SK-N-SH (cell line): ENCODE measurements around the gene DPM2. TPM values are rescaled to one million over a fixed set of nuclear protein-coding genes. Genes with fewer than 3 reads are reported as not detected.

ENCODE experiments used
- CTCF ChIA-PET: fragments of 300-600, 350-600 bp; formaldehyde crosslinking; extraction: SDS; loops from one replicate; lab custom pipeline; 2021; lab: Yijun Ruan, JAX
- POLR2A ChIA-PET: fragments of 350-600 bp; sonication (Branson Sonifier 250); formaldehyde crosslinking; extraction: SDS; loops from one replicate; lab custom pipeline; 2020; ENCODE audit warnings: antibody characterized with exemption, inconsistent platforms; lab: Yijun Ruan, JAX
- DNase-seq: peaks from one replicate; pipeline ENCODE4 v3.0.0; 2012
- H2AFZ ChIP-seq: fragments of 200-600 bp; sonication (generic); 2 replicates; pipeline ENCODE4 v1.8.1; 2016; ENCODE audit warnings: antibody characterized with exemption, mild to moderate bottlenecking, low read depth
- H3F3A ChIP-seq: fragments of 200-600 bp; sonication (generic); replicated peaks from 2 replicates; pipeline ENCODE3; 2016; ENCODE audit warnings: antibody characterized with exemption, mild to moderate bottlenecking; ENCODE audit not compliant: insufficient read depth
- H3K27ac ChIP-seq, 2 experiments: fragments of 200-500 bp in 1 of 2; fragments of 200-600 bp in 1 of 2; sonication (Bioruptor generic) in 1 of 2; sonication (generic), shearing (Covaris generic) in 1 of 2; 2 replicates each; pipeline versions ENCODE4 v1.5.1 to v1.6.1; 2014 to 2016; ENCODE audit warnings: low read depth in 2 of 2, inconsistent platforms in 1 of 2, low read length in 1 of 2, mild to moderate bottlenecking in 1 of 2, mixed read lengths in 1 of 2
- H3K27me3 ChIP-seq: fragments of 200-600 bp; sonication (generic), shearing (Covaris generic); 2 replicates; pipeline ENCODE4 v1.6.1; 2016; ENCODE audit warnings: mixed run types; ENCODE audit not compliant: insufficient read depth
- H3K36me3 ChIP-seq, 2 experiments: fragments of 200-500 bp in 1 of 2; fragments of 200-600 bp in 1 of 2; sonication (Bioruptor generic) in 1 of 2; sonication (generic) in 1 of 2; replicated peaks in 1 of 2; 2 replicates each; pipeline versions ENCODE3 to v1.5.1; 2014 to 2016; ENCODE audit warnings: low read length in 1 of 2, mild to moderate bottlenecking in 1 of 2; ENCODE audit not compliant: insufficient read depth in 2 of 2, control insufficient read depth in 1 of 2
- H3K4me1 ChIP-seq, 2 experiments: fragments of 200-500 bp in 1 of 2; fragments of 200-600 bp in 1 of 2; sonication (Bioruptor generic) in 1 of 2; sonication (generic), shearing (Covaris generic) in 1 of 2; 2 replicates each; pipeline versions ENCODE4 v1.5.1 to v1.6.1; 2014 to 2016; ENCODE audit warnings: low read depth in 1 of 2, low read length in 1 of 2, mixed run types in 1 of 2; ENCODE audit not compliant: insufficient read depth in 2 of 2, control insufficient read depth in 1 of 2
- H3K4me2 ChIP-seq: fragments of 200-600 bp; sonication (generic), shearing (Covaris generic); 2 replicates; pipeline ENCODE4 v1.6.1; 2017; ENCODE audit warnings: mixed run types
- H3K4me3 ChIP-seq, 2 experiments: fragments of 200-500 bp in 1 of 2; fragments of 200-600 bp in 1 of 2; sonication (Bioruptor generic) in 1 of 2; sonication (generic), shearing (Covaris generic) in 1 of 2; 2 replicates each; pipeline versions ENCODE4 v1.5.1 to v1.8.1; 2014 to 2016; ENCODE audit warnings: low read depth in 2 of 2, inconsistent platforms in 1 of 2, low read length in 1 of 2, mild to moderate bottlenecking in 1 of 2, mixed read lengths in 1 of 2, moderate library complexity in 1 of 2
- H3K79me2 ChIP-seq: fragments of 200-600 bp; sonication (generic); 2 replicates; pipeline ENCODE4 v1.8.1; 2017; ENCODE audit warnings: mild to moderate bottlenecking; ENCODE audit not compliant: insufficient read depth
- H3K9ac ChIP-seq: fragments of 200-600 bp; sonication (generic); 2 replicates; pipeline ENCODE4 v1.6.1; 2017; ENCODE audit warnings: mixed run types
- H3K9me2 ChIP-seq: fragments of 200-600 bp; sonication (generic); 2 replicates; pipeline ENCODE4 v1.6.1; 2017; ENCODE audit warnings: mixed run types
- H3K9me3 ChIP-seq: fragments of 200-600 bp; sonication (generic); 2 replicates; pipeline ENCODE4 v1.6.1; 2017; ENCODE audit warnings: mixed run types, mild to moderate bottlenecking, moderate library complexity
- H4K20me1 ChIP-seq: fragments of 200-600 bp; sonication (generic); 2 replicates; pipeline ENCODE4 v1.6.1; 2017; ENCODE audit warnings: mild to moderate bottlenecking, mixed run types; ENCODE audit not compliant: insufficient read depth
- FOXJ3 ChIP-seq: sonication (generic); formaldehyde crosslinking; IDR thresholded peaks from 2 replicates; pipeline ENCODE4 v1.5.1; 2020; ENCODE audit warnings: mild to moderate bottlenecking, missing genetic modification reagents
- WGBS: methylation state at CpG from one replicate; pipeline ENCODE4 v1.1.6; 2017; ENCODE audit warnings: low lambda C conversion rate; 5-methylcytosine and 5-hydroxymethylcytosine counted together
- polyA plus RNA-seq, 3 experiments: library from polyadenylated mRNA; depleted of rRNA; stranded (reverse); fragments of >200 nt; gene quantifications; 2 replicates each; pipeline ENCODE4 v1.2.3, GENCODE V29; 2012
- TF ChIP-seq, protein P1 (sequence below): IDR thresholded peaks from 2 replicates; pipeline ENCODE4 v1.4.0; 2012; ENCODE audit warnings: low read depth, borderline replicate concordance

Gene DPM2
- polyA plus RNA-seq, 1 of the 3 experiments (the other 2 are of a cell fraction), result 106 TPM

DNA sequence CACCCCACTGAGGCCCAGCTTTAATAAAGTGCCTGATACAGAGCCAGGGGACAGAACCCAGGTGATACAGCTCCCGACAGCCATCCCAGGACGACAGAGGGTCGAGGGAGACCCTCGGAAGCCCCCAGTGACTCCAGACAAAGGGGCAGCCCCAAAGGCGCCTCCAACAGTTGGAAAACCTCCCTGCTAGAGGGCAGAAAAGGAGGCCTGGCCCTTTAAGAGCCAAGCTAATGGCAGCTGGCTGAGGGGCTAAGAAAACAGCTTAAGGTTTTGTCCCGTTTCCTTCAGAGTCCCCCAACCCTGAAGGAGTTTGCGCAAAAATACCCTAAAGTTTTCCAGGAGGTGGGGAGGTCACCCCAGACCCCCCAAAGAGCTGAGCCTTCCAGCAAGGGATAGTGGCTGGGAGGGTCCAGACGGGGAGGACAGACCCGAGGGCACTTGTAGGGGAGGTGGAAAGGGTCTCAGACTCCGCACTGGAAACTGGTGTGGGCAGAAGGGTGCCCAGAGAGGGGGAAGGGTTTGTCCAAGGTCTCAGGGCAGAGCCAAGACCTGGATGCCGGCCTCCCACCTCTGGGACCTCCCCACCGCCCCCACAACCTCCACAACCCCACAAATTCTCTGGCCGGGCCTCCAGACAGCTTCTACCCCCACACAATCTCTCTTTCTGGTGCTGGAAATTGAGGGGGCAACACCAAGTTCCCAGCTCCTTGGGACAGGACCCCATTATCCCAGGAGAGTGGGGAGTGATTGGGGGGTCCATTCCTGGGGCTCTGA is 52.0 kb downstream of the DPM2 start:
- H3K27ac ChIP-seq, result peak overlapping the region in 1 of 2 experiments; percentile 56; a peak in 1 of 4 replicates
- no peak overlapping the region for H3K4me2 ChIP-seq
- peaks cover 12 to 15% of the 10 kb centered on the region in 2 experiments; a peak in 2 of 4 replicates for H3K4me1 ChIP-seq
- H3K36me3 ChIP-seq, result peaks cover 17 to 34% of the 10 kb centered on the region in 2 experiments
- POLR2A ChIA-PET, result interaction anchor here (1.5 kb wide), 1 partner anchor 16 kb away, joined by 4 read pairs; no protein-coding TSS in a partner anchor
- 67% methylated on average over 10 of the region's 13 CpGs for WGBS
- DNase-seq, result no peak
- no peaks in the 10 kb centered on the region for H4K20me1 ChIP-seq
- H3K4me3 ChIP-seq, result no peak overlapping the region
- CTCF ChIA-PET, result interaction anchor here (0.6 to 4.2 kb wide), 4 partner anchors 10 to 231 kb away, joined by 3 to 24 read pairs (median 5); no protein-coding TSS in a partner anchor
- H2AFZ ChIP-seq, result no peak overlapping the region
- no peak overlapping the region for H3K9ac ChIP-seq
- no peaks in the 10 kb centered on the region for H3K79me2 ChIP-seq
- H3K9me3 ChIP-seq, result no peaks in the 10 kb centered on the region
- no peaks in the 10 kb centered on the region for H3K9me2 ChIP-seq
- peaks cover 7% of the 10 kb centered on the region for H3F3A ChIP-seq
- TF ChIP-seq FOXJ3, result no peak
- TF ChIP-seq, protein P1, sequence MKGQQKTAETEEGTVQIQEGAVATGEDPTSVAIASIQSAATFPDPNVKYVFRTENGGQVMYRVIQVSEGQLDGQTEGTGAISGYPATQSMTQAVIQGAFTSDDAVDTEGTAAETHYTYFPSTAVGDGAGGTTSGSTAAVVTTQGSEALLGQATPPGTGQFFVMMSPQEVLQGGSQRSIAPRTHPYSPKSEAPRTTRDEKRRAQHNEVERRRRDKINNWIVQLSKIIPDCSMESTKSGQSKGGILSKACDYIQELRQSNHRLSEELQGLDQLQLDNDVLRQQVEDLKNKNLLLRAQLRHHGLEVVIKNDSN, result no peak
- no peaks in the 10 kb centered on the region for H3K27me3 ChIP-seq

Other genes with a start within 250 kb of the DPM2 start
- gene CFAP157, start 230.9 kb downstream of the DPM2 start, polyA plus RNA-seq (2012; rRNA removed), result 0.19 and 0.25 TPM in 2 replicates
- 41.1 and 42.2 TPM in 2 replicates for gene PTRH1, start 222.2 kb downstream of the DPM2 start, polyA plus RNA-seq (2012; rRNA removed)
- 0.03 and 0.05 TPM in 2 replicates for gene TTC16, start 221.8 kb downstream of the DPM2 start, polyA plus RNA-seq (2012; rRNA removed)
- 11.9 and 17.2 TPM in 2 replicates for gene TOR2A, start 202.6 kb downstream of the DPM2 start, polyA plus RNA-seq (2012; rRNA removed)
- 0.15 and 0.52 TPM in 2 replicates for gene SH2D3C, start 159.2 kb downstream of the DPM2 start, polyA plus RNA-seq (2012; rRNA removed)
- 82.7 and 108 TPM in 2 replicates for gene CDK9, start 151.8 kb downstream of the DPM2 start, polyA plus RNA-seq (2012; rRNA removed)
- 82.3 and 82.7 TPM in 2 replicates for gene FPGS, start 135.0 kb downstream of the DPM2 start, polyA plus RNA-seq (2012; rRNA removed)
- 8.8 and 18.8 TPM in 2 replicates for gene ENG, start 83.2 kb downstream of the DPM2 start, polyA plus RNA-seq (2012; rRNA removed)
- 103 and 125 TPM in 2 replicates for gene AK1, start 60.2 kb downstream of the DPM2 start, polyA plus RNA-seq (2012; rRNA removed)
- 34.8 and 47.5 TPM in 2 replicates for gene ST6GALNAC6, start 38.3 kb downstream of the DPM2 start, polyA plus RNA-seq (2012; rRNA removed)
- gene ST6GALNAC4, start 20.8 kb downstream of the DPM2 start, polyA plus RNA-seq (2012; rRNA removed), result 28.4 and 30.2 TPM in 2 replicates
- gene PIP5KL1, start 7.1 kb downstream of the DPM2 start, polyA plus RNA-seq (2012; rRNA removed), result 4.0 and 6.1 TPM in 2 replicates
- 17.9 and 26.2 TPM in 2 replicates for gene EEIG1, start 43.1 kb upstream of the DPM2 start, polyA plus RNA-seq (2012; rRNA removed)
- 14.6 and 14.8 TPM in 2 replicates for gene NAIF1, start 129.5 kb upstream of the DPM2 start, polyA plus RNA-seq (2012; rRNA removed)
- 12.1 and 12.3 TPM in 2 replicates for gene SLC25A25, start 130.4 kb upstream of the DPM2 start, polyA plus RNA-seq (2012; rRNA removed)
- gene PTGES2, start 189.9 kb upstream of the DPM2 start, polyA plus RNA-seq (2012; rRNA removed), result 130 and 141 TPM in 2 replicates
- not detected in 2 replicates for gene LCN2, start 211.6 kb upstream of the DPM2 start, polyA plus RNA-seq (2012; rRNA removed)
- gene BBLN, start 222.4 kb upstream of the DPM2 start, polyA plus RNA-seq (2012; rRNA removed), result 79.4 and 109 TPM in 2 replicates